Trophoblast cell (in vitro differentiated cells and primary cell): ENCODE measurements around the gene DYSF.

Source experiments
- DNase-seq, 2 donors: peaks; one replicate each; pipeline ENCODE4 v3.0.0-alpha.2; 2016
- H2AFZ ChIP-seq: 2 replicates; pipeline ENCODE4 v1.6.1; 2013; ENCODE audit warnings: low read length, moderate library complexity, mild to moderate bottlenecking; ENCODE audit not compliant: insufficient read depth, poor library complexity
- H2AK5ac ChIP-seq: 2 replicates; pipeline ENCODE4 v1.6.1; 2013; ENCODE audit warnings: mild to moderate bottlenecking, low read length
- H2BK120ac ChIP-seq: 2 replicates; pipeline ENCODE4 v1.6.1; 2013; ENCODE audit warnings: low read length, mild to moderate bottlenecking, moderate library complexity; ENCODE audit not compliant: insufficient read depth, poor library complexity
- H2BK12ac ChIP-seq: 2 replicates; pipeline ENCODE4 v1.6.1; 2013; ENCODE audit warnings: mild to moderate bottlenecking, low read length, moderate library complexity
- H2BK5ac ChIP-seq: 2 replicates; pipeline ENCODE4 v1.6.1; 2013; ENCODE audit warnings: low read length, low read depth, moderate library complexity, mild to moderate bottlenecking; ENCODE audit not compliant: poor library complexity
- H3K14ac ChIP-seq: 2 replicates; pipeline ENCODE4 v1.6.1; 2013; ENCODE audit warnings: mild to moderate bottlenecking, low read length
- H3K18ac ChIP-seq: 2 replicates; pipeline ENCODE4 v1.6.1; 2013; ENCODE audit warnings: mild to moderate bottlenecking, low read length
- H3K23ac ChIP-seq: 2 replicates; pipeline ENCODE4 v1.6.1; 2013; ENCODE audit warnings: low read length
- H3K27ac ChIP-seq: 2 replicates; pipeline ENCODE4 v1.5.1; 2013; ENCODE audit warnings: low read depth, mild to moderate bottlenecking, inconsistent platforms, low read length, moderate library complexity
- H3K27me3 ChIP-seq: 2 replicates; pipeline ENCODE4 v1.6.1; 2013; ENCODE audit warnings: inconsistent platforms, mild to moderate bottlenecking, low read length, moderate library complexity; ENCODE audit not compliant: insufficient read depth
- H3K36me3 ChIP-seq, 2 experiments: 1 replicate in 1 of 2; 2 replicates in 1 of 2; pipeline ENCODE4 v1.6.1; 2013; ENCODE audit warnings: low read length in 2 of 2, mild to moderate bottlenecking in 2 of 2, moderate library complexity in 1 of 2; ENCODE audit not compliant: insufficient read depth in 2 of 2, control insufficient read depth in 1 of 2
- H3K4ac ChIP-seq: 2 replicates; pipeline ENCODE4 v1.6.1; 2013; ENCODE audit warnings: low read depth, mild to moderate bottlenecking, low read length, moderate library complexity
- H3K4me1 ChIP-seq, 2 experiments: 1 replicate in 1 of 2; 2 replicates in 1 of 2; pipeline ENCODE4 v1.6.1; 2013; ENCODE audit warnings: low read length in 2 of 2, mild to moderate bottlenecking in 2 of 2, moderate library complexity in 1 of 2; ENCODE audit not compliant: insufficient read depth in 2 of 2, control insufficient read depth in 1 of 2
- H3K4me2 ChIP-seq: 2 replicates; pipeline ENCODE4 v1.6.1; 2013; ENCODE audit warnings: inconsistent platforms, mild to moderate bottlenecking, low read length, moderate library complexity
- H3K4me3 ChIP-seq: 2 replicates; pipeline ENCODE4 v1.5.1; 2013; ENCODE audit warnings: mild to moderate bottlenecking, low read depth, low read length, inconsistent platforms
- H3K79me1 ChIP-seq: one replicate; pipeline ENCODE4 v1.6.1; 2013; ENCODE audit warnings: low read length
- H3K79me2 ChIP-seq: 2 replicates; pipeline ENCODE4 v1.6.1; 2013; ENCODE audit warnings: low read length, mild to moderate bottlenecking; ENCODE audit not compliant: control insufficient read depth, insufficient read depth, poor library complexity
- H3K9ac ChIP-seq: 2 replicates; pipeline ENCODE4 v1.6.1; 2013; ENCODE audit warnings: mild to moderate bottlenecking, low read length
- H3K9me3 ChIP-seq: 2 replicates; pipeline ENCODE4 v1.6.1; 2013; ENCODE audit warnings: low read depth, mild to moderate bottlenecking, control low read depth, inconsistent platforms, low read length; ENCODE audit not compliant: insufficient read depth
- H4K12ac ChIP-seq: 2 replicates; pipeline ENCODE4 v1.6.1; 2013; ENCODE audit warnings: low read depth, mild to moderate bottlenecking, low read length, moderate library complexity
- H4K8ac ChIP-seq: 2 replicates; pipeline ENCODE4 v1.6.1; 2013; ENCODE audit warnings: low read depth, mild to moderate bottlenecking, low read length, moderate library complexity
- H4K91ac ChIP-seq: one replicate; pipeline ENCODE4 v1.6.1; 2013; ENCODE audit warnings: low read depth, mild to moderate bottlenecking, low read length, moderate library complexity
- WGBS: extraction: QIAGEN DNeasy Blood & Tissue Kit; methylation state at CpG from one replicate; pipeline ENCODE4 v1.1.7; 2013; ENCODE audit warnings: missing lambda C conversion rate; ENCODE audit not compliant: insufficient read length, insufficient coverage; ENCODE audit errors: extremely low coverage; 5-methylcytosine and 5-hydroxymethylcytosine counted together

DYSF gene

DNA sequence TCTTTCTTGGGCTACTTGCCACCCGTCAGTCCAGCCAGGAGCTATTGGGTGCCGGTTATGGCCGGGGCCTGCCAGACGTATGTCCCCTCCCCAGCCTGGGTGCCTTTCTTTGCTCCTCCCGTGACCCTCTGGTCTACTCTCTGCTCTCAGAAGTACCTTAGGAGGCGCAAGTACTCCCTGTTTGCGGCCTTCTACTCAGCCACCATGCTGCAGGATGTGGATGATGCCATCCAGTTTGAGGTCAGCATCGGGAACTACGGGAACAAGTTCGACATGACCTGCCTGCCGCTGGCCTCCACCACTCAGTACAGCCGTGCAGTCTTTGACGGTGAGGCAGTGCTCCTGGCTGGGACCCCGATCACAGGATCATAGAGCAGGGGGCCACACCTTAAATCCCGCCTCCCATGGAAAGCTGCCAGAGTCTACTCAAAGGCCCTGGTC is 99.5 kb downstream of the DYSF start:
- H3K18ac ChIP-seq = no peak overlapping the region
- no peak overlapping the region for H3K27ac ChIP-seq
- no peak overlapping the region for H3K4me3 ChIP-seq
- no peaks in the 10 kb centered on the region for H3K27me3 ChIP-seq
- H3K79me2 ChIP-seq = no peaks in the 10 kb centered on the region
- no peaks in the 10 kb centered on the region for H3K4me1 ChIP-seq
- H3K79me1 ChIP-seq = no peaks in the 10 kb centered on the region
- no peak overlapping the region for H3K9ac ChIP-seq
- no peak for DNase-seq
- no peaks in the 10 kb centered on the region for H3K9me3 ChIP-seq
- no peak overlapping the region for H2BK12ac ChIP-seq
- no peak overlapping the region for H2AK5ac ChIP-seq
- H2BK120ac ChIP-seq = no peak overlapping the region
- no peak overlapping the region for H2AFZ ChIP-seq
- H3K4me2 ChIP-seq = no peak overlapping the region
- no peak overlapping the region for H3K14ac ChIP-seq
- no peak overlapping the region for H2BK5ac ChIP-seq
- H3K4ac ChIP-seq = no peak overlapping the region
- no peak overlapping the region for H4K91ac ChIP-seq
- no peak overlapping the region for H4K12ac ChIP-seq
- peaks cover 15 to 19% of the 10 kb centered on the region in 2 experiments for H3K36me3 ChIP-seq
- H3K23ac ChIP-seq = no peak overlapping the region
- H4K8ac ChIP-seq = no peak overlapping the region
- no CpG with 5 or more reads among the region's 15 CpGs for WGBS

DNA sequence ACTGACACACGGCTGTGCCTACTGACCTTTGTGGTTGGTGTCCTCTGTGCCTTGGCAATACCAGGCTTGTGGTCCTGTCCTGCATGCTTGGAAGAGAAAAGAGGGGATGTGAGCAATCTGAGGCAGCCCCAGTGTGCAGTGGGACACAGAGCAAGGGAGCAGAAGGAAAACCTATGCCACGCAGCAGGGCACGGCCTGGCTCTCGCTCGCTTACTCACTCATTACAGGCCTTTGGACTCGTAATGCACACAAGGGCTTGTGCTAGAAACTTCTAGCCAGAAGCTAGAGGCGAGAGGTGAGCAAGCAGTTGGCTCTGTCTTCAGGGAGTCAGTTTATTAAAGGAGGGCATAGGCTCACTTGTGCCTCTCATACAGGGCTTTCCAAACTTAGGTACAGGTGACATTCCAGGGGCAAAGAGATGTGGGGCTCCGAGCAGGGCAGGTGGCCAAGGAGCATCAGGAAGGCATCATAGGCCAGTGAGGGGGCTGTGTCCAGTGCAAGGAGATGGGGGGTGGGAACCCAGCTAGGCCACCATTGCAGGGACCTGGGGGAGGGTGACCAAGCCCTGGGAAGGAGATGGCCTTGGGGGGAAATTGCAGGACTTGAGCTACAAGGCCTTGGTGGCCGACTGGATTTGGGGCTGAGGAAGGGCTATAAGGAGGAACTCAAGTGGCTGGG is 100.8 kb downstream of the DYSF start:
- Histone ChIP-seq H3K79me1 (no peaks in the 10 kb centered on the region), H3K23ac (no peak overlapping the region), H4K91ac (no peak overlapping the region), H3K4ac (no peak overlapping the region), H3K4me3 (no peak overlapping the region), H3K14ac (no peak overlapping the region), H3K4me1 (peaks cover 0 to 7% of the 10 kb centered on the region in 2 experiments), H3K27me3 (no peaks in the 10 kb centered on the region), H3K9me3 (no peaks in the 10 kb centered on the region), H2AK5ac (no peak overlapping the region), H2BK120ac (no peak overlapping the region), H3K27ac (no peak overlapping the region), H2AFZ (no peak overlapping the region), H4K8ac (no peak overlapping the region), H3K79me2 (no peaks in the 10 kb centered on the region), H3K9ac (no peak overlapping the region), H3K18ac (no peak overlapping the region), H2BK12ac (no peak overlapping the region), H2BK5ac (no peak overlapping the region), H3K4me2 (no peak overlapping the region), H4K12ac (no peak overlapping the region), H3K36me3 (peaks cover 15 to 19% of the 10 kb centered on the region in 2 experiments)
- DNase-seq = no peak
- WGBS = no CpG with 5 or more reads among the region's 9 CpGs

- H2AFZ ChIP-seq = no peak overlapping the region
- H2BK5ac ChIP-seq = no peak overlapping the region
- no peak overlapping the region for H3K4ac ChIP-seq
- no peak overlapping the region for H3K4me2 ChIP-seq
- H3K4me1 ChIP-seq = peaks cover under 1 to 10% of the 10 kb centered on the region in 2 experiments
- H3K9ac ChIP-seq = no peak overlapping the region
- H3K23ac ChIP-seq = no peak overlapping the region
- H3K18ac ChIP-seq = no peak overlapping the region
- no peak overlapping the region for H2BK12ac ChIP-seq
- H2BK120ac ChIP-seq = no peak overlapping the region
- no peak for DNase-seq
- no peaks in the 10 kb centered on the region for H3K27me3 ChIP-seq
- no peak overlapping the region for H3K14ac ChIP-seq
- H3K36me3 ChIP-seq = peaks cover 15 to 19% of the 10 kb centered on the region in 2 experiments
- no peak overlapping the region for H3K27ac ChIP-seq
- H4K91ac ChIP-seq = no peak overlapping the region
- H3K79me1 ChIP-seq = no peaks in the 10 kb centered on the region
- no peak overlapping the region for H4K8ac ChIP-seq
- no peaks in the 10 kb centered on the region for H3K79me2 ChIP-seq
- no peaks in the 10 kb centered on the region for H3K9me3 ChIP-seq
- WGBS = no CpG with 5 or more reads among the region's 2 CpGs
- no peak overlapping the region for H4K12ac ChIP-seq
- H3K4me3 ChIP-seq = no peak overlapping the region
- no peak overlapping the region for H2AK5ac ChIP-seq
Observed at GRCh38 chr2:71554706-71555056, 101.3 kb downstream of the DYSF start.

- no peak overlapping the region for H3K9ac ChIP-seq
- no peak for DNase-seq
- no peak overlapping the region for H4K8ac ChIP-seq
- no peaks in the 10 kb centered on the region for H3K27me3 ChIP-seq
- H2BK5ac ChIP-seq = no peak overlapping the region
- no peak overlapping the region for H3K4me3 ChIP-seq
- no peaks in the 10 kb centered on the region for H3K79me1 ChIP-seq
- no peak overlapping the region for H4K91ac ChIP-seq
- no peak overlapping the region for H4K12ac ChIP-seq
- no peak overlapping the region for H3K4me2 ChIP-seq
- H2AK5ac ChIP-seq = no peak overlapping the region
- no peaks in the 10 kb centered on the region for H3K9me3 ChIP-seq
- H3K4ac ChIP-seq = no peak overlapping the region
- no peak overlapping the region for H3K14ac ChIP-seq
- H2BK120ac ChIP-seq = no peak overlapping the region
- no peak overlapping the region for H2BK12ac ChIP-seq
- no peak overlapping the region for H3K23ac ChIP-seq
- H3K4me1 ChIP-seq = peaks cover 9 to 14% of the 10 kb centered on the region in 2 experiments
- H3K36me3 ChIP-seq = peaks cover 15 to 19% of the 10 kb centered on the region in 2 experiments
- H3K18ac ChIP-seq = no peak overlapping the region
- no peaks in the 10 kb centered on the region for H3K79me2 ChIP-seq
- WGBS = no CpG with 5 or more reads among the region's 21 CpGs
- H2AFZ ChIP-seq = no peak overlapping the region
- H3K27ac ChIP-seq = no peak overlapping the region
Observed at GRCh38 chr2:71555798-71556454, 102.6 kb downstream of the DYSF start.
